ENCODE results near the gene TFF1. TPM values are rescaled to one million over a fixed set of nuclear protein-coding genes. Genes with fewer than 3 reads are reported as not detected.
A peak's percentile ranks its signal among the peaks of the same experiment; 100 is the strongest.

The TFF1 gene
- polyA plus RNA-seq, 1 donor = 4.9 TPM

GRCh38 chr21:42401154-42401553, 34.8 kb upstream of the TFF1 start:
- Histone ChIP-seq H3K36me3 (ENCODE audit: control insufficient read depth, insufficient read depth, low read length) (no peaks in the 10 kb centered on the region), H3K4me1 (ENCODE audit: control insufficient read depth, insufficient read depth, low read length) (peaks cover 15% of the 10 kb centered on the region), H3K27ac (ENCODE audit: low read length) (peak overlapping the region; percentile 37), H3K27me3 (ENCODE audit: control insufficient read depth, insufficient read depth, low read length) (no peaks in the 10 kb centered on the region), H3K4me3 (ENCODE audit: low read length) (no peak overlapping the region), H3K9me3 (ENCODE audit: control insufficient read depth, low read depth, low read length) (no peaks in the 10 kb centered on the region)
- no peak for DNase-seq
- WGBS (ENCODE audit: insufficient coverage, low lambda C conversion rate) = 67% methylated on average over 1 of the region's 3 CpGs

GRCh38 chr21:42400525-42400924, 34.2 kb upstream of the TFF1 start:
- 63% methylated on average over 2 of the region's 4 CpGs for WGBS (ENCODE audit: insufficient coverage, low lambda C conversion rate)
- Histone ChIP-seq H3K9me3 (ENCODE audit: control insufficient read depth, low read depth, low read length) (no peaks in the 10 kb centered on the region), H3K36me3 (ENCODE audit: control insufficient read depth, insufficient read depth, low read length) (no peaks in the 10 kb centered on the region), H3K27me3 (ENCODE audit: control insufficient read depth, insufficient read depth, low read length) (no peaks in the 10 kb centered on the region), H3K4me1 (ENCODE audit: control insufficient read depth, insufficient read depth, low read length) (peaks cover 15% of the 10 kb centered on the region), H3K4me3 (ENCODE audit: low read length) (no peak overlapping the region), H3K27ac (ENCODE audit: low read length) (no peak overlapping the region)
- DNase-seq = no peak

GRCh38 chr21:42398436-42399028, 32.2 kb upstream of the TFF1 start:
- H3K4me3 ChIP-seq (ENCODE audit: low read length) = no peak overlapping the region
- peak; percentile 56 to 82 for DNase-seq
- peak overlapping the region; percentile 44 for H3K27ac ChIP-seq (ENCODE audit: low read length)
- no CpG with 5 or more reads among the region's 12 CpGs for WGBS (ENCODE audit: insufficient coverage, low lambda C conversion rate)
- no peaks in the 10 kb centered on the region for H3K27me3 ChIP-seq (ENCODE audit: control insufficient read depth, insufficient read depth, low read length)
- H3K36me3 ChIP-seq (ENCODE audit: control insufficient read depth, insufficient read depth, low read length) = no peaks in the 10 kb centered on the region
- H3K9me3 ChIP-seq (ENCODE audit: control insufficient read depth, low read depth, low read length) = no peaks in the 10 kb centered on the region
- H3K4me1 ChIP-seq (ENCODE audit: control insufficient read depth, insufficient read depth, low read length) = peaks cover 15% of the 10 kb centered on the region

- no CpG with 5 or more reads among the region's 14 CpGs for WGBS (ENCODE audit: insufficient coverage, low lambda C conversion rate)
Observed at GRCh38 chr21:42397746-42398394, 31.5 kb upstream of the TFF1 start.

GRCh38 chr21:42396799-42397745, 30.7 kb upstream of the TFF1 start:
- Histone ChIP-seq H3K27ac (ENCODE audit: low read length) (no peak overlapping the region), H3K27me3 (ENCODE audit: control insufficient read depth, insufficient read depth, low read length) (no peaks in the 10 kb centered on the region), H3K4me1 (ENCODE audit: control insufficient read depth, insufficient read depth, low read length) (peaks cover 15% of the 10 kb centered on the region), H3K36me3 (ENCODE audit: control insufficient read depth, insufficient read depth, low read length) (no peaks in the 10 kb centered on the region), H3K4me3 (ENCODE audit: low read length) (no peak overlapping the region), H3K9me3 (ENCODE audit: control insufficient read depth, low read depth, low read length) (no peaks in the 10 kb centered on the region)
- no peak for DNase-seq
- WGBS (ENCODE audit: insufficient coverage, low lambda C conversion rate) = 100% methylated on average over 3 of the region's 19 CpGs

More at GRCh38 chr21:42397746-42398394, 31.5 kb upstream of the TFF1 start:
- Histone ChIP-seq H3K36me3 (ENCODE audit: control insufficient read depth, insufficient read depth, low read length) (no peaks in the 10 kb centered on the region), H3K27ac (ENCODE audit: low read length) (peak overlapping the region; percentile 44), H3K27me3 (ENCODE audit: control insufficient read depth, insufficient read depth, low read length) (no peaks in the 10 kb centered on the region), H3K9me3 (ENCODE audit: control insufficient read depth, low read depth, low read length) (no peaks in the 10 kb centered on the region), H3K4me3 (ENCODE audit: low read length) (no peak overlapping the region), H3K4me1 (ENCODE audit: control insufficient read depth, insufficient read depth, low read length) (peaks cover 15% of the 10 kb centered on the region)
- DNase-seq = no peak

- DNase-seq = no peak
- no peak within 1 kb of the TSS for H3K4me3 ChIP-seq (ENCODE audit: low read length)
- 93% methylated on average over 3 of the region's 17 CpGs for WGBS (ENCODE audit: insufficient coverage, low lambda C conversion rate)
- no peak within 1 kb of the TSS for H3K27ac ChIP-seq (ENCODE audit: low read length)
- H3K27me3 ChIP-seq (ENCODE audit: control insufficient read depth, insufficient read depth, low read length) = no peaks in the 10 kb centered on the region
- no peaks in the 10 kb centered on the region for H3K36me3 ChIP-seq (ENCODE audit: control insufficient read depth, insufficient read depth, low read length)
- H3K4me1 ChIP-seq (ENCODE audit: control insufficient read depth, insufficient read depth, low read length) = peaks cover 10% of the 10 kb centered on the region
- H3K9me3 ChIP-seq (ENCODE audit: control insufficient read depth, low read depth, low read length) = no peaks in the 10 kb centered on the region
Observed at GRCh38 chr21:42395905-42396651, 29.7 kb upstream of the TFF1 start, which contains the start of gene TMPRSS3. Gene TMPRSS3 (minus strand): TSS chr21:42396052. CDS start chr21:42395417, 635 bp downstream.

GRCh38 chr21:42395302-42395701, 29.0 kb upstream of the TFF1 start:
- no peak overlapping the region for H3K4me3 ChIP-seq (ENCODE audit: low read length)
- no peaks in the 10 kb centered on the region for H3K27me3 ChIP-seq (ENCODE audit: control insufficient read depth, insufficient read depth, low read length)
- no peaks in the 10 kb centered on the region for H3K36me3 ChIP-seq (ENCODE audit: control insufficient read depth, insufficient read depth, low read length)
- no peak overlapping the region for H3K27ac ChIP-seq (ENCODE audit: low read length)
- H3K9me3 ChIP-seq (ENCODE audit: control insufficient read depth, low read depth, low read length) = no peaks in the 10 kb centered on the region
- DNase-seq = no peak
- H3K4me1 ChIP-seq (ENCODE audit: control insufficient read depth, insufficient read depth, low read length) = peaks cover 10% of the 10 kb centered on the region
- 100% methylated on average over 5 of the region's 11 CpGs for WGBS (ENCODE audit: insufficient coverage, low lambda C conversion rate)

- WGBS (ENCODE audit: insufficient coverage, low lambda C conversion rate) = 74% methylated on average over 5 of the region's 8 CpGs
Observed at GRCh38 chr21:42393443-42393950, 27.2 kb upstream of the TFF1 start.

GRCh38 chr21:42392731-42393442, 26.6 kb upstream of the TFF1 start:
- peaks cover 23% of the 10 kb centered on the region for H3K4me1 ChIP-seq (ENCODE audit: control insufficient read depth, insufficient read depth, low read length)
- H3K36me3 ChIP-seq (ENCODE audit: control insufficient read depth, insufficient read depth, low read length) = no peaks in the 10 kb centered on the region
- no peaks in the 10 kb centered on the region for H3K27me3 ChIP-seq (ENCODE audit: control insufficient read depth, insufficient read depth, low read length)
- WGBS (ENCODE audit: insufficient coverage, low lambda C conversion rate) = 92% methylated on average over 2 of the region's 17 CpGs
- no peak overlapping the region for H3K4me3 ChIP-seq (ENCODE audit: low read length)
- H3K27ac ChIP-seq (ENCODE audit: low read length) = no peak overlapping the region
- DNase-seq = no peak
- no peaks in the 10 kb centered on the region for H3K9me3 ChIP-seq (ENCODE audit: control insufficient read depth, low read depth, low read length)

More at GRCh38 chr21:42393443-42393950, 27.2 kb upstream of the TFF1 start:
- Histone ChIP-seq H3K4me3 (ENCODE audit: low read length) (no peak overlapping the region), H3K27me3 (ENCODE audit: control insufficient read depth, insufficient read depth, low read length) (no peaks in the 10 kb centered on the region), H3K4me1 (ENCODE audit: control insufficient read depth, insufficient read depth, low read length) (peaks cover 21% of the 10 kb centered on the region), H3K9me3 (ENCODE audit: control insufficient read depth, low read depth, low read length) (no peaks in the 10 kb centered on the region), H3K27ac (ENCODE audit: low read length) (no peak overlapping the region), H3K36me3 (ENCODE audit: control insufficient read depth, insufficient read depth, low read length) (no peaks in the 10 kb centered on the region)
- DNase-seq = no peak

Measured in large intestine (tissue), 3 donors.